Activated CD4-positive, alpha-beta T cell treated with anti-CD3 and anti-CD28 coated beads for 1 hour (primary cell): ENCODE measurements around the gene SLFN12L.
"Not testable (repeated sequence)": the region's sequence is repeated elsewhere in the genome, so short reads cannot be mapped to it uniquely, and the experiment has no call there.

Experiments
- DNase-seq: peaks from one replicate; pipeline ENCODE4 v3.0.0-alpha.2; 2020

Gene SLFN12L

DNA sequence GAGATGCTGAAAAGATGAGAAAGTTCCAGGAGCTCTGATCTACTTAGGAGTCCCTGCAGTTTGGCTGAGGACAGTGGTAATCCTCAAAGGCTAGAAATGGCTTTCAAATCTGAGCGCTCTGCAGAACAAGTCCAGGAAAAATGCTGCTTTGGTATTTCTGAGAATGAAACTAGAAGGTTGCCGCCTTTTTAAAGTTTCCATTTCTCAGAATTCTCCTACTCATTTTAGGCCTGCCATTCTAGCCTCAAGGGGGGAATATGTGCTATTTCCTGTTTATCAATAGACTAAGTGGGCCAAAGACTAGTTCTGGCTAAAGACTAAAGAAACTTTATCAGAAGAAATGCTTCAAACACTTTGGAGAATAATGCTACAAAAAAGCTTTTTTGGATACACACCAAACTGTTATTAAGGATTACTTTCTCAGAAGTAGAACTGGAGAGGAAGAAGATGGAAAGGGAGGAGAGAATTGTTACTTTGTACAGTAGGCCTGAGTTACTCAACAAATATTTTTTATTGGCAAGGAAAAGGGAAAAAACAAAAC is at the start of gene SLFN12L:
SLFN12L (minus strand) TSS at position 78 of the 541 bp plus-strand sequence. CDS start 15,314 bp downstream, outside the sequence.
- DNase-seq = no peak

DNA sequence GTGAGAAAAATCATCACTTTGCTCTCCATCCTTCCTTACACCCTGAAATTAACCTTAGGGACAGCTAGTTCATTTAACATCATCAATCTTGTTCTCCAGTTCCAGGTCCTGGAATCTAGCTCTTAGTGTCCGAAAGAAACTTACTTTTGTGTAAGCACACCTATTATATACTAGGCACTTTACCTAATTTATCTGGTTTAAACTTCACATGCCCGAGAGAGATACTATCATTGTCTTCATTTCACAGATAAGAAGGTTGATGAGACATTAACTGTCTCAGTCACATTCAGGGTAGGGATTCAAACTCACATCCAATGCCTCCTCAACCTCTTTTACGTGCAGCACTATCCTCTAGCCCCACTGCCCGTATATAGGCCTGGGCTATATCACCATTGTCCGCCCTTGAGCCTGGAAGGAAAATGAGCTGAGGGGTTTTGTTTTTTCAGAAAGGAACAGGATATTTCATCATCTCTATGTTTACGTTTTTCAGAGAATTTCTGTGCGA is 49.1 kb upstream of the SLFN12L start:
- DNase-seq = no peak

- DNase-seq = no peak
Measured at GRCh38 chr17:35584061-35584460, 46.6 kb upstream of the SLFN12L start.

- no peak for DNase-seq
Measured at GRCh38 chr17:35578929-35579432, 41.5 kb upstream of the SLFN12L start.

DNA sequence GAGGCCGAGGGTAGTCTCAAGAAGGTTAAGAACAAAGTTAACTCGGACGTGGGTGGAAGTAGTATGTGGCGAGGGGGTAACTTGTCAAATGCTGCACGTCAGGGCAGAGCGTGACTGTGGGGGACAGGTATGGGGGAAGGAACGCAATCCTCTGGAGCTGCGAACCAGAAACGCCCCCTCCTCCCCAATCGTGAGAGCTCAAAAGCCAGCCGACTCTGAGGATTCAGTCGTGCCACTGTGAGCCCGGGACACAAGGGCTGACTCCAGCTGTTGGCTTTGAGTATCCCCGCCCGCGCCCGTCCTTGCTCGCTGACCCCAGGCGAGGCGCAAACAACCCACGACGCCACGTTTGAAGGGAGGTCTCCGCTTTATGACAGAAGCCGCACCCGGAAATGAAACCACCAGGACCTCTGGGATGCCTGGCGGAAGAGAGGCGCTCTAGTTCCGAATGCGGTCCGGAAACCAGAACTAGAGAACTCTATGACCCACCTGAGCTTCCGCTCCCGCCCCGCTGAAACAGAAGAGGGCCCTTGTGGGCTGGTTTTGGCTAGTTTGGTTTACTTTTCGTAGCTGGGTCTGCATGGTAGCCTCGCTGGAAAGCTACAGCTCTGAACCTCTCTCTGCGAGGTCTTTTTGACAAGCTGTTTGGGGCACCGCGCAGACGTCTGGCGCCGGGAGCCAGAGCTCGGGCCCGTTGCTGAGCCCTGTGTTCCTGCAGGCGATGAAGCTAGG is 40.9 kb upstream of the SLFN12L start, which contains the start of gene PEX12:
PEX12 (minus strand) TSS at position 375 of the 732 bp plus-strand sequence. CDS start 550 bp downstream, outside the sequence.
- DNase-seq = peak; percentile 78

DNA sequence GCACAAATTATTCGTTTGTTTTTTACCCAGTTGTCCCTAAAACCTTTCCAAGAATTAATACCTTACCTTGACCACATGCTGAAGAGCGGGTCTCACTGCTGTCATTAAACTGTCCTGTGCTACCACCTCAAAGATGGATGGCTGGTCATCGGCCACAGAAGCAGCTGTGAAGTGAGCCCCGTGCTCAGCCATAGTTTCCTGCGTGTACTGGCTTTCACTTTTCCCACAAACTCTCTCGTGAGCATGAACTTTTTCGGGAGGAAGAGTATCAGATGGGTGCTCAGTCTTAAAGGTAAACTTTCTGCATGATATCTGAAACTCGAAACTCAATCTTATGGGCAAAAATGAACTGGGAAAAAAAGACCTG is 40.3 kb upstream of the SLFN12L start:
- DNase-seq = no peak

- DNase-seq = no peak
Measured at GRCh38 chr17:35575759-35576158, 38.3 kb upstream of the SLFN12L start.

DNA sequence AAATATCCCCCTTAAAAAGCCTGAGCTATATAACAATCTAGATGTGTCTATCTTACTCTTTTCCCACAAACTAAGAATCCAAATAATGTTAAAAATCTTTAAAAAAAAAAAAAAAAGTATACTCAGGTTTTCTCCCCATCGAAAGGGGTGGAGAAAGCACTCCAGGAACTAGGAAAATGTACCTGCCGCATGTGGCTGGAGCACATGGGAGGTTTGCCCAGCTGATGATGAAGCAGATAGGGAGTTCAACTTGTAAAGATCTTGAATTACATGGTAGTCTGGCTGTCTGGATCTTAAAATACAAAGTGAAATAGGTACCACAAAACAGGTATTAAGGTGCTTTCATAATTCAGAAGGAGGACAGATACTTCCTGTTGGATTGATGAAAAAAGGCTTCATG is 31.9 kb upstream of the SLFN12L start:
- DNase-seq = no peak

DNA sequence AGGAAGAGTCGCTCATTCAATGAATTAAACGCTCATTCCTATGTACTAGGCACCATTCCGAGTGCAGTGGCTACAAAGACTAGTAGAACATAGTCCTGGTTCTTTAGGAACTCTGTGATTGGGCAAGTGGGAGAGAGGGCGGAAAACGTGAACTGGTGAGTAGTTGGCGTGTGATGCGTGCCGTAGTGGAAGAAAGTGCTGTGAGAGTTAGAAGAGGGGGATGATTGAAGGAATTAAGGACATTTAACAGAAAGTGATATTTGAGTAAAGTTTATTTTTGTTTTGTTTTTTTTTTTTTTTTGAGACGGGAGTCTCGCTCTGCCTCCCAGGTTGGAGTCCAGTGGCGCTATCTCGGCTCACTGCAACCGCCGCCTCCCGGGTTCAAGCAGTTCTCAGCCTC is 31.1 kb upstream of the SLFN12L start:
- DNase-seq = no peak

GRCh38 chr17:35566968-35567367 is 29.5 kb upstream of the SLFN12L start:
- DNase-seq = no peak

DNA sequence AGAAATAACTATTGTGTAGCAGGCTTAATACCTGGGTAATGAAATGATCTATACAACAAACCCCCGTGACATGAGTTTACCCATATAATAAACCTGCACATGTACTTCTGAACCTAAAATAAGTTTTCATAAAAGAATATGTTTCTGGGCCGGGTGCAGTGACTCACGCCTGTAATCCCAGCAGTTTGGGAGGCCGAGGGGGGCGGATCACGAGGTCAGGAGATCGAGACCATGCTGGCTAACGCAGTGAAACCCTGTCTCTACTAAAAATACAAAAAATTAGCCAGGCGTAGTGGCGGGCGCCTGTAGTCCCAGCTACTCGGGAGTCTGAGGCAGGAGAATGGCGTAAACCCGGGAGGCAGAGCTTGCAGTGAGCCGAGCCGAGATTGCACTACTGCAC is 25.7 kb upstream of the SLFN12L start:
- not testable (repeated sequence) for DNase-seq

DNA sequence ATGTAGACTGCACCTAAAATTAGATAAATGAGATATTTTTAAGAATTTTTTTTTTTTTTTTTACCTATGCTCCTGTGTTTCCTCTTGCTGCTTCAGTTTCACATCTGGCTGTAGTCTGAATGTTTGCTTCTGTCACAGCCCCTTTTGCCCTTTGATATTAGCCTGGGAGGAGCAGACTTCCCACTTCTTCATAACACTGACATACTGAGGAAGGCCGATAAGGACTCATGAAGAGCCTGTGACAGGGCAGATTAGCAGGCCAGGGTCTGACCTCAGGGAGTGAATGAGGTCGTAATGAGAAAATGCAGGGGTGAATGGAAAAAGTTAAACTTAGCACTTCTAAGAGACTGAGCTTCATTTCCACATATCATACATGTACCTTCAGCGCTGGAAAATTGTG is 23.2 kb upstream of the SLFN12L start, which contains the start of gene SLFN14:
SLFN14 (minus strand) TSS at position 117 of the 400 bp plus-strand sequence. CDS start 2,757 bp downstream, outside the sequence.
- DNase-seq = no peak

- DNase-seq = no peak
Measured at GRCh38 chr17:35559495-35560210, 22.2 kb upstream of the SLFN12L start.

DNA sequence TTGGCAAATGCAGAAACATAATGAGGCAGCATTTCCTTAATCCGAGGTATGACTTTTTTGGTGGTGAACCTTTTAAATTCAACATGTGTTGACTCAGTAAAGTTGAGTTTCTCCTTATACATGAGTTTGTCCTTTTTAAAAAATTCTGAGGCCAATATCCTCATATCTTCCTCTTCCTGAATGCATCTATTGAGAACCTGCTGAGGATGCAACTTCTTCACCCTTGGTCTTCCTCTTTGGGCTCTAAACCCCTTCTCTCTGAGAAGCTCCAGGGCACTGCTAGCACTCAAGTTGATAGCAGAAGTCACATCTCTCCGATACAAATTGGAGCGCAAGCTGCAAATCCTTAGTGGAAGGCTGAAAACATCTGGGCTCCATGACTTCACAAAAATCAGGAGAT is 19.9 kb upstream of the SLFN12L start:
- no peak for DNase-seq

- no peak for DNase-seq
Measured at GRCh38 chr17:35555691-35556090, 18.2 kb upstream of the SLFN12L start.

- no peak for DNase-seq
Measured at GRCh38 chr17:35554668-35555067, 17.2 kb upstream of the SLFN12L start.

DNA sequence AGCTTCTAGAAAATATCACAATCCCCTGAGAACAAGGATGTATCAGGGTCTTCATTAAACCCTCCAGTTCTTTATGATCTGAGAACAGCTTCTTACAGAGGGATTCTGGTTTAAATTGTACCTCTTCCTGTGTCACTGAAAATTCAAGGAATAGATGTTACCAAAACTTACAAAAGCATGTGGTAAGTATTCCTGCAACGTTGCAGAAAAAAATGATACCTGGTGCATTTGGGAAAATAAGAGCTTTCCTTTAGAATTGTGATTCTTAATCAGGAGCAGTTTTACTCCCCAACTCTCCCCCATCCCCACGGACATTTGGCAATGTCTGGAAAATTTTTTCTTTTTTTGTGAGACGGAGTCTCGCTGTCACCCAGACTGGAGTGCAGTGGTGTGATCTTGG is 15.8 kb upstream of the SLFN12L start:
- no peak for DNase-seq

DNA sequence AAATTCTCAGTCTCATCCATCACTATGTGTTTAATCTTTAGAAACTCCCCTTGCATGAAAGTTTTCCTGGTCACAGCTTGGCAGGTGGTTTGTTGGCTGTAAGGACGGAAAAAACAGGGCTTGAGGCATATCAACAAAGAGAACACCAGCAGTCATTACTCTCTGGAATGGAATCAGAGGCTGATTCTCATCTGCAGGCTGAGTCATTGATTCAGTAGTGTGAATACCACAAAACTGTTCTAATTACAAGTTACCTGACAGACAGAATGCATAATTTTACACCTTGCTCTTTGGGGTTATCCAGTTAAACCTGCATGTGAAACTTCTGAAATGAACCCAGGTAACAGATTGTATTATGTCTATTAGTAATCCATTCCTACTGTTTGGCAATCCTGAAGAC is 11.5 kb upstream of the SLFN12L start:
- DNase-seq = no peak

DNA sequence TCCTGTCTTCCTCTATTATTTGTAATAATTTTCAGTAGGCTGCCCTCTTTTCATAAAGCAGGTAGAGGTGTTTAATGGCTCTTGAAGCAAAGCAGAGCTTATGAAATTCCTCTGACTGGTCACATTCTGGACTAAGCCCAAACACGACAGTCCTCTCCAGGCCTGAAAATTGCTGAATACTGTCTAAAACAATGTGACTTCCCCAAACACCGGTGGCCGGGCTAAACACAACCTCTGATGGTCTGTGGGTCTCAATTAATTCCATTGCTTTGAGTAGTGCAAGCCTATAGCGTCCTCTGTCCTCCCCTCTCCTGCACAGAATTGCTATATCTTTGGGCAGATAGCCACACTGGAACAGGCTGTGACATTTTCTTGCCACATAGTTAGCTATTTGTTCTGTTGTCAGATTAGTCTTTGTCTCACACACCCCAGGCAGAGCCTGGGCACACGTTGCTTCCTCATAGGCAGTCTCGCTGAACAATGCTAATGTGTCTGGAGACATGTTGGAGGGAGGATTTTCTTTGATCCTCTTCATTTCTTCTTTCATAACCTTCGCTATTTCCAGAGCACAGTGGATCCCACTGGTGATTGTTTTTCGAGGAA is 10.8 kb upstream of the SLFN12L start:
- no peak for DNase-seq

DNA sequence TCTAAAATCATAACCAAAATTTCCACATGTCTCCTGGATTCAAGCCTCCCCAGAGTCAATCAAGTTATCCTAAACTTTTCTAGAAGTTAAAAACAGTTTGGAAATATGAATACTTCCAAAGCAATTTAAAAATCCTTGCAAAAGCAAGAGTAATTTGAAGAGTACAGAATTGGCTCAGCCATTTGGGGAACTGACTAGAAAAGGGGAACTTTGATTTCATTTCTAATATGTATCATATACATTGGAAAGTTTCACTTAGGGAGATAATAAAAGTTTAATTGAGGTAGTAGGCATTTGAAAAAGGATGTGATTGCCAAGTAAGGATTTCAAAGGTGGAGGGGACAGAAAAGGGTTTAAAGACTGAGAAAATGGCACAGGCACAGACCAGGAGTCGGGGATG is 9.0 kb upstream of the SLFN12L start:
- no peak for DNase-seq

DNA sequence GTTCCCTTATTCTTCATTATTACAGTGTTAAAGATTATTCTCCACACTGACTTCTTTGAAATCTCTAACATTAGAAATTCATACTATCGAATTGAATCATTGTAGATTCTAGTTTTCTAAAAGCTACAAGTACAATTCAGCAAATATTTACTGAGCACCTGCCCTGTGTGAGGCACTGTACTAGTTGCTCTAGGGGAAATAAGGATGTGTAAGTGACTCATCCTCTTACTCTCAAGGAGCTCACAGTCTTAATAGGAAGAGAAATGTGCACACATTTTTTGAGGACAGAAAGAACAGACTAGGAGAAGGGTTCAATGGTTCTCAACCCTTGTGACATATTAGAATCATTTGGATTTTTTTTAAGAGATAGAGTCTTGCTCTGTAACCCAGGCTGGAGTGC is 7.7 kb upstream of the SLFN12L start:
- no peak for DNase-seq

- DNase-seq = no peak
Measured at GRCh38 chr17:35543856-35544255, 6.4 kb upstream of the SLFN12L start.

DNA sequence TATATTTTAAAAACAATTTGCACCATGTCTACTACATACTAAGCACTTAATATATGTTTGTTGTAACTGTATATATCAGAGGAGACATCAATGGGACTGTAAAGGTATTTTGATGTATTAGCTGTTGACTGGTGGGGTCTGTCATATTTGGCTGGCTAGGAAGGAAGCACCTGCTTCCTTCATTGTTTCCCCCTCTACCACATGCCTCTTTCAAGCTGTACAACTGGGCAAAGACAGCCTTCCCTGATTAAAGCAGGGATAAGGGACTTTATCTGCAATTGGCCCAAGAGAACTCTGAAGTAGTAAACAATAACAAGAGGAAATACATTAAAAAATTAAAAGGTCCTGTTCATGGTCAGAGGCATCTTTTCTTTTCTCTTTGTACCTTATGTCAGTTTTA is 5.5 kb upstream of the SLFN12L start:
- DNase-seq = no peak
